K562 (cell line): ENCODE data around the gene ZNF143. TPM values are rescaled to one million over a fixed set of nuclear protein-coding genes. Genes with fewer than 3 reads are reported as not detected.
A peak's percentile ranks its signal among the peaks of the same experiment; 100 is the strongest.

Experiments
- ATAC-seq: fragments of 200-7000 bp; cut with Tn5 transposase; 3 replicates; pipeline ENCODE4 v1.9.1; 2020; ENCODE audit warnings: moderate library complexity
- BruUV-seq: library from RNA; stranded (reverse); fragments of 400-500 nt; replicated peaks from 2 replicates; lab custom pipeline; 2021; lab: Mats Ljungman, UMichigan
- CTCF ChIA-PET: fragments of 300-600 bp; formaldehyde crosslinking; extraction: SDS; loops from one replicate; lab custom pipeline; 2021; ENCODE audit warnings: low intra/inter-chr PET ratio; lab: Yijun Ruan, JAX
- POLR2A ChIA-PET: fragments of 300-600, 350-650 bp; sonication (Branson Sonifier 250); formaldehyde crosslinking; extraction: SDS; loops from one replicate; lab custom pipeline; 2021; ENCODE audit warnings: antibody characterized with exemption, inconsistent platforms; lab: Yijun Ruan, JAX
- DNase-seq, 4 experiments: peaks; one replicate each; pipeline versions ENCODE4 v3.0.0 to v3.0.0-alpha.2; 2011 to 2018; ENCODE audit warnings: low spot score in 3 of 4, mixed read lengths in 3 of 4; ENCODE audit errors: extremely low read depth in 1 of 4
- FAIRE-seq: peaks from 2 replicates; lab custom pipeline; 2011; peaks lifted over from hg19 to GRCh38; lab: Jason Lieb, UNC
- H2AFZ ChIP-seq: 2 replicates; pipeline ENCODE4 v1.6.0; 2011; ENCODE audit warnings: low read depth, low read length, control low read depth, inconsistent platforms
- H3K27ac ChIP-seq: fragments of 200-600 bp; 3 replicates; pipeline ENCODE4 v1.8.0; 2011; ENCODE audit warnings: low read depth, mild to moderate bottlenecking, control low read depth, inconsistent platforms, low read length, moderate library complexity, mixed read lengths; ENCODE audit errors: extremely low read depth
- H3K27me3 ChIP-seq, 2 experiments: fragments of 300-600 bp in 1 of 2; 2 replicates in 1 of 2; 3 replicates in 1 of 2; pipeline versions ENCODE4 v1.6.0 to v1.8.0; 2011; ENCODE audit warnings: inconsistent platforms in 2 of 2, low read length in 2 of 2, mild to moderate bottlenecking in 1 of 2, mixed read lengths in 1 of 2, moderate library complexity in 1 of 2; ENCODE audit not compliant: control insufficient read depth in 2 of 2, insufficient read depth in 2 of 2
- H3K36me3 ChIP-seq: fragments of 300-600 bp; 3 replicates; pipeline ENCODE4 v1.8.0; 2011; ENCODE audit warnings: mild to moderate bottlenecking, low read length, inconsistent platforms; ENCODE audit not compliant: control insufficient read depth, insufficient read depth
- H3K4me1 ChIP-seq, 2 experiments: fragments of 200-600 bp in 1 of 2; replicated peaks in 1 of 2; 2 replicates in 1 of 2; 3 replicates in 1 of 2; pipeline versions ENCODE4 v1.5.1 to v1.8.0; 2011; ENCODE audit warnings: inconsistent platforms in 2 of 2, low read length in 2 of 2, mild to moderate bottlenecking in 1 of 2, mixed read lengths in 1 of 2, moderate library complexity in 1 of 2; ENCODE audit not compliant: control insufficient read depth in 2 of 2, insufficient read depth in 2 of 2
- H3K4me2 ChIP-seq: 2 replicates; pipeline ENCODE4 v1.6.1; 2011; ENCODE audit warnings: low read length, control low read depth, inconsistent platforms, mixed read lengths; ENCODE audit not compliant: insufficient read depth
- H3K4me3 ChIP-seq: fragments of 200-600 bp; sonication (generic), shearing (Covaris generic); 2 replicates; pipeline ENCODE4 v1.5.1; 2016; ENCODE audit warnings: control low read depth, inconsistent platforms
- H3K79me2 ChIP-seq: fragments of 200-600 bp; 3 replicates; pipeline ENCODE4 v1.8.0; 2011; ENCODE audit warnings: low read length, inconsistent platforms; ENCODE audit not compliant: control insufficient read depth, insufficient read depth
- H3K9ac ChIP-seq, 2 experiments: 2 replicates each; pipeline versions ENCODE4 v1.6.0 to v1.6.1; 2011; ENCODE audit warnings: low read depth in 2 of 2, low read length in 2 of 2, control low read depth in 1 of 2, inconsistent platforms in 1 of 2, mild to moderate bottlenecking in 1 of 2, mixed read lengths in 1 of 2; ENCODE audit not compliant: insufficient read depth in 1 of 2
- H3K9me1 ChIP-seq: one replicate; pipeline ENCODE4 v1.6.0; 2011; ENCODE audit warnings: inconsistent platforms, mild to moderate bottlenecking, low read length, moderate library complexity; ENCODE audit not compliant: control insufficient read depth, insufficient read depth
- H3K9me3 ChIP-seq: replicated peaks from 2 replicates; pipeline ENCODE4 v1.5.1; 2011; ENCODE audit warnings: low read depth, low read length, inconsistent platforms; ENCODE audit not compliant: control insufficient read depth, insufficient read depth
- H4K20me1 ChIP-seq: replicated peaks from 2 replicates; pipeline ENCODE4 v1.6.1; 2011; ENCODE audit warnings: low read length, inconsistent platforms, mixed read lengths; ENCODE audit not compliant: control insufficient read depth, insufficient read depth
- CBFA2T3 ChIP-seq: fragments of 450-650 bp; IDR thresholded peaks from 2 replicates; pipeline ENCODE4 v1.6.1; 2017
- CREB1 ChIP-seq, 2 experiments: sonication (generic) in 1 of 2; formaldehyde crosslinking in 1 of 2; IDR thresholded peaks; 2 replicates each; pipeline versions ENCODE4 v1.6.1 to v1.8.0; 2012 to 2022; ENCODE audit warnings: inconsistent platforms in 1 of 2, mild to moderate bottlenecking in 1 of 2, missing genetic modification reagents in 1 of 2, moderate library complexity in 1 of 2
- EP300 ChIP-seq: IDR thresholded peaks from 2 replicates; pipeline ENCODE4 v1.6.1; 2012; ENCODE audit warnings: low read length, improper control_type of control experiment
- HDAC3 ChIP-seq: fragments of 450-650 bp; IDR thresholded peaks from 2 replicates; pipeline ENCODE4 v1.6.1; 2018; ENCODE audit warnings: borderline replicate concordance, mild to moderate bottlenecking, moderate library complexity; ENCODE audit not compliant: partially characterized antibody
- HINFP ChIP-seq: fragments of 450-650 bp; conservative IDR thresholded peaks from 2 replicates; pipeline ENCODE4 v1.6.1; 2016; ENCODE audit warnings: missing genetic modification characterization, low read depth, mild to moderate bottlenecking, control low read depth, missing compliant biosample characterization
- HMG20A ChIP-seq: fragments of 450-650 bp; formaldehyde crosslinking; conservative IDR thresholded peaks from 2 replicates; pipeline ENCODE4 v1.4.0; 2020; ENCODE audit warnings: mild to moderate bottlenecking, mixed read lengths
- HNRNPH1 ChIP-seq: fragments of 200-400 bp; formaldehyde crosslinking; optimal IDR thresholded peaks from 2 replicates; pipeline ENCODE3; 2017; ENCODE audit warnings: low read depth, mild to moderate bottlenecking, low read length, moderate library complexity
- HOXB6 ChIP-seq: fragments of 250-450 bp; sonication (Bioruptor Pico); IDR thresholded peaks from 2 replicates; pipeline ENCODE4 v1.5.1; 2022; ENCODE audit warnings: mild to moderate bottlenecking, borderline replicate concordance
- KAT2B ChIP-seq: IDR thresholded peaks from one replicate; pipeline ENCODE4 v1.6.1; 2012; ENCODE audit warnings: low read depth, mild to moderate bottlenecking, control low read depth, inconsistent platforms, low read length, moderate library complexity
- KHSRP ChIP-seq: fragments of 450-650 bp; IDR thresholded peaks from 2 replicates; pipeline ENCODE4 v1.6.1; 2017
- MCM5 ChIP-seq: fragments of 450-650 bp; IDR thresholded peaks from 2 replicates; pipeline ENCODE4 v1.6.1; 2016; ENCODE audit warnings: low read depth
- MIER1 ChIP-seq: fragments of 450-650 bp; IDR thresholded peaks from 2 replicates; pipeline ENCODE4 v1.6.1; 2016; ENCODE audit warnings: antibody characterized with exemption, mild to moderate bottlenecking, low read depth
- PHTF2 ChIP-seq: fragments of 250-450 bp; sonication (Bioruptor Pico); IDR thresholded peaks from 2 replicates; pipeline ENCODE4 v1.5.0; 2021; ENCODE audit warnings: mild to moderate bottlenecking
- POLR2H ChIP-seq: IDR thresholded peaks from 2 replicates; pipeline ENCODE4 v1.6.1; 2016; ENCODE audit warnings: missing genetic modification characterization, low read depth, mild to moderate bottlenecking, control low read depth, missing compliant biosample characterization, moderate library complexity
- PTRF ChIP-seq: fragments of 450-650 bp; IDR thresholded peaks from 2 replicates; pipeline ENCODE4 v1.6.1; 2016; ENCODE audit warnings: mild to moderate bottlenecking, missing genetic modification characterization, missing compliant biosample characterization
- RAD21 ChIP-seq, 2 experiments: fragments of 250-450 bp in 1 of 2; fragments of 450-650 bp in 1 of 2; sonication (Bioruptor Pico) in 1 of 2; formaldehyde crosslinking in 1 of 2; IDR thresholded peaks in 1 of 2; conservative IDR thresholded peaks in 1 of 2; 2 replicates each; pipeline versions ENCODE4 v1.4.0 to v1.8.0; 2020 to 2022; ENCODE audit warnings: mild to moderate bottlenecking in 2 of 2, moderate library complexity in 1 of 2
- SMAD2 ChIP-seq: fragments of 150-350 bp; IDR thresholded peaks from 2 replicates; pipeline ENCODE4 v1.6.1; 2014; ENCODE audit warnings: low read depth, mild to moderate bottlenecking, low read length
- SREBF2 ChIP-seq: sonication (generic); formaldehyde crosslinking; IDR thresholded peaks from 2 replicates; pipeline ENCODE4 v1.4.0; 2020; ENCODE audit warnings: mild to moderate bottlenecking, missing genetic modification reagents
- ZFX ChIP-seq: sonication (generic); formaldehyde crosslinking; IDR thresholded peaks from 2 replicates; pipeline ENCODE4 v1.8.0; 2022; ENCODE audit warnings: mild to moderate bottlenecking, missing genetic modification reagents, moderate library complexity
- ZNF239 ChIP-seq: fragments of 250-450 bp; sonication (Bioruptor Pico); IDR thresholded peaks from 2 replicates; pipeline ENCODE4 v1.4.0; 2020; ENCODE audit warnings: mild to moderate bottlenecking
- ZNF431 ChIP-seq: sonication (generic); formaldehyde crosslinking; IDR thresholded peaks from 2 replicates; pipeline ENCODE4 v1.8.0; 2022; ENCODE audit warnings: mild to moderate bottlenecking, missing genetic modification reagents
- ZNF655 ChIP-seq: fragments of 250-450 bp; sonication (Bioruptor Pico); IDR thresholded peaks from 2 replicates; pipeline ENCODE4 v1.5.0; 2021
- ZNF668 ChIP-seq: fragments of 250-450 bp; sonication (Bioruptor Pico); IDR thresholded peaks from 2 replicates; pipeline ENCODE4 v1.8.0; 2022; ENCODE audit warnings: mild to moderate bottlenecking, inconsistent platforms
- WGBS: fragments of 100-300 bp; shearing (Covaris generic); methylation state at CpG from one replicate; pipeline ENCODE4 v1.1.6; 2016; ENCODE audit warnings: low coverage, mixed read lengths; ENCODE audit not compliant: insufficient coverage; ENCODE audit errors: missing lambda C conversion rate; 5-methylcytosine and 5-hydroxymethylcytosine counted together
- in situ Hi-C: fragments of 300-500 bp; cut with MboI; formaldehyde crosslinking; loops from 4 replicates; pipeline ENCODE4 v1.15.0; 2018; ENCODE audit warnings: inconsistent platforms, mixed read lengths
- intact Hi-C: fragments of 100-400 bp; cut with micrococcal nuclease; formaldehyde crosslinking; loops from 2 replicates; pipeline ENCODE4 v1.14.2; 2022
- polyA plus RNA-seq, 8 experiments: library from polyadenylated mRNA; depleted of rRNA in 4 of 8; stranded (reverse) in 5 of 8; unstranded in 3 of 8; fragments of >200 nt; fragmentation: Nextera tagmentation in 2 of 8; fragmentation: Illumina TruSeq in 1 of 8; extraction: Ambion mirVana in 2 of 8; extraction: Trizol in 1 of 8; gene quantifications; 2 replicates each; pipeline versions ENCODE4 v1.2.1 to v1.2.3, GENCODE V29; 2011 to 2014; ENCODE audit warnings: inconsistent platforms in 1 of 8, missing spikeins in 1 of 8
- total RNA-seq, 7 experiments: library from RNA; depleted of rRNA in 6 of 7; stranded (reverse); fragments of >200 nt in 6 of 7; fragmentation: Illumina TruSeq in 2 of 7; extraction: Trizol in 2 of 7; gene quantifications; 2 replicates each; pipeline versions ENCODE4 v1.2.1 to v1.2.3, GENCODE V29; 2011 to 2021; ENCODE audit warnings: low replicate concordance in 1 of 7

ZNF143 gene
- total and polyA plus RNA-seq, 9 of the 15 experiments (the other 6 are each of a cell fraction or from before 2014, with no cell fraction given), result 18.4 to 58.5 (median 27.1) TPM

GRCh38 chr11:9566561-9567063 lies 105.8 kb downstream of the ZNF143 start:
- H3K9ac ChIP-seq, result peak overlapping the region in 1 of 2 experiments; percentile 92; a peak in 2 of 4 replicates
- H2AFZ ChIP-seq, result peak overlapping the region; percentile 84
- in situ Hi-C loops (no loop called here), intact Hi-C loops (no loop called here)
- H3K4me2 ChIP-seq, result peak overlapping the region; percentile 66
- ATAC-seq (peak; percentile 73), FAIRE-seq (peak; percentile 65), DNase-seq (peak in 2 of 4 experiments; percentile 49 to 71)
- no peak overlapping the region for H3K4me3 ChIP-seq
- peak overlapping the region; percentile 98 for H3K27ac ChIP-seq
- no peaks in the 10 kb centered on the region; the same call in 1 of the 2 replicates for H3K9me3 ChIP-seq
- 15% methylated on average over 3 of the region's 3 CpGs for WGBS
- no peaks in the 10 kb centered on the region for H3K27me3 ChIP-seq
- no peaks in the 10 kb centered on the region for H3K36me3 ChIP-seq
- H3K79me2 ChIP-seq, result no peaks in the 10 kb centered on the region
- POLR2A ChIA-PET, result interaction anchor here (0.6 to 4.8 kb wide), 8 partner anchors 10 to 231 kb away, joined by 3 to 33 read pairs (median 3); no protein-coding TSS in a partner anchor
- no peaks in the 10 kb centered on the region for H4K20me1 ChIP-seq
- H3K4me1 ChIP-seq, result peaks cover 12 to 49% of the 10 kb centered on the region in 2 experiments
- BruUV-seq, result no TSS peak
- H3K9me1 ChIP-seq, result no peaks in the 10 kb centered on the region
- CTCF ChIA-PET, result no interaction called here
- no peak for TF ChIP-seq MCM5
- TF ChIP-seq PTRF (tag), result no peak
- no peak for TF ChIP-seq KAT2B
- TF ChIP-seq HDAC3, result no peak
- no peak for TF ChIP-seq ZNF655 (CRISPR knock-in tag)
- TF ChIP-seq MIER1, result no peak
- no peak for TF ChIP-seq SMAD2
- TF ChIP-seq CREB1 (IDR thresholded peaks at IDR 0.05), result no peak
- no peak for TF ChIP-seq CREB1 (CRISPR knock-in tag; IDR thresholded peaks at IDR 0.05)
- TF ChIP-seq HINFP (tag), result no peak
- TF ChIP-seq HOXB6 (CRISPR knock-in tag), result no peak
- TF ChIP-seq ZNF239, result no peak
- TF ChIP-seq POLR2H, result 0 out of 2 replicates have a peak, but pooled peaks have one; percentile 11
- TF ChIP-seq KHSRP, result no peak
- TF ChIP-seq ZNF668 (CRISPR knock-in tag), result no peak
- peak; percentile 71 for TF ChIP-seq ZFX (CRISPR knock-in tag)
- no peak for TF ChIP-seq ZNF431 (CRISPR knock-in tag)
- TF ChIP-seq HNRNPH1, result no peak
- no peak for TF ChIP-seq HMG20A (CRISPR knock-in tag)
- TF ChIP-seq SREBF2, result no peak
- TF ChIP-seq CBFA2T3, result peak; percentile 15; the same call in 1 of the 2 replicates
- no peak for TF ChIP-seq PHTF2
- TF ChIP-seq RAD21 (CRISPR knock-in tag; conservative IDR thresholded peaks at IDR 0.05 in 1 of 2, IDR thresholded peaks at IDR 0.05 in 1 of 2), result no peak
- peak; percentile 39; the same call in 1 of the 2 replicates for TF ChIP-seq EP300
